Left lobe of liver (tissue), 2 donors: Measurements from ENCODE around the gene ETNK2. TPM values are rescaled to one million over a fixed set of nuclear protein-coding genes. Genes with fewer than 3 reads are reported as not detected.
A peak's percentile ranks its signal among the peaks of the same experiment; 100 is the strongest.
"Not testable (repeated sequence)": the region's sequence is repeated elsewhere in the genome, so short reads cannot be mapped to it uniquely, and the experiment has no call there.

Source experiments
- ATAC-seq: fragments of 200-7000 bp; cut with Tn5 transposase; one replicate; pipeline ENCODE4 v1.9.1; 2020; ENCODE audit warnings: mild to moderate bottlenecking, moderate library complexity
- DNase-seq: peaks from one replicate; pipeline ENCODE4 v3.0.0-alpha.2; 2020; ENCODE audit warnings: low spot score
- total RNA-seq: library from RNA; stranded (reverse); gene quantifications from one replicate; pipeline ENCODE4 v1.2.1, GENCODE V29; 2021
- donor health status: DM: no; HTN: no; CAD: no; lungs with moderate emphysema.
- donor health status: DM: no; HTN: yes; CAD: no.

Gene ETNK2
- total RNA-seq, 1 donor from 2014 or later, result 213 TPM

GRCh38 chr1:204105131-204105515 lies 46.7 kb downstream of the ETNK2 start:
- DNase-seq, result no peak

GRCh38 chr1:204104331-204105130 lies 47.3 kb downstream of the ETNK2 start:
- peak; percentile 7 for ATAC-seq
- no peak for DNase-seq

More at GRCh38 chr1:204105131-204105515, 46.7 kb downstream of the ETNK2 start:
- no peak for ATAC-seq

- no peak for DNase-seq
- ATAC-seq, result no peak
Observed at GRCh38 chr1:204103431-204103741, 48.5 kb downstream of the ETNK2 start.

GRCh38 chr1:204102739-204103430 lies 49.0 kb downstream of the ETNK2 start:
- ATAC-seq, result no peak
- DNase-seq, result no peak

GRCh38 chr1:204102029-204102611 lies 49.7 kb downstream of the ETNK2 start:
- ATAC-seq (peak; percentile 82), DNase-seq (no peak)

GRCh38 chr1:204099754-204100153 lies 52.1 kb downstream of the ETNK2 start:
- not testable (repeated sequence) for DNase-seq, ATAC-seq

- ATAC-seq (no peak), DNase-seq (no peak)
Observed at GRCh38 chr1:204098683-204099082, 53.2 kb downstream of the ETNK2 start.

GRCh38 chr1:204096931-204097330 lies 54.9 kb downstream of the ETNK2 start:
- DNase-seq, result no peak
- no peak for ATAC-seq

- ATAC-seq, result peak; percentile 25
Observed at GRCh38 chr1:204094856-204095634, 56.8 kb downstream of the ETNK2 start.

GRCh38 chr1:204094313-204094729 lies 57.5 kb downstream of the ETNK2 start:
- DNase-seq (no peak), ATAC-seq (peak; percentile 22)

More at GRCh38 chr1:204094856-204095634, 56.8 kb downstream of the ETNK2 start:
- DNase-seq, result no peak

- ATAC-seq (no peak), DNase-seq (no peak)
Observed at GRCh38 chr1:204093781-204094180, 58.1 kb downstream of the ETNK2 start.

- DNase-seq, result no peak
- ATAC-seq, result peak; percentile 69
Observed at GRCh38 chr1:204093421-204093717, 58.5 kb downstream of the ETNK2 start.

- no peak for DNase-seq
- ATAC-seq, result peak; percentile 41
Observed at GRCh38 chr1:204092632-204093420, 59.0 kb downstream of the ETNK2 start.

- DNase-seq (no peak), ATAC-seq (no peak)
Observed at GRCh38 chr1:204091787-204092312, 60.0 kb downstream of the ETNK2 start.

GRCh38 chr1:204091066-204091465 lies 60.8 kb downstream of the ETNK2 start:
- ATAC-seq, result no peak
- DNase-seq, result no peak

GRCh38 chr1:204090132-204090531 lies 61.7 kb downstream of the ETNK2 start:
- not testable (repeated sequence) for DNase-seq, ATAC-seq

- ATAC-seq (no peak), DNase-seq (no peak)
Observed at GRCh38 chr1:204089044-204089751, 62.6 kb downstream of the ETNK2 start.

- no peak for DNase-seq
- ATAC-seq, result no peak
Observed at GRCh38 chr1:204088596-204088995, 63.2 kb downstream of the ETNK2 start.

GRCh38 chr1:204087893-204088528 lies 63.8 kb downstream of the ETNK2 start:
- DNase-seq (no peak), ATAC-seq (no peak)
